ENCODE results near the gene PHC3. TPM values are rescaled to one million over a fixed set of nuclear protein-coding genes. Genes with fewer than 3 reads are reported as not detected.

PHC3 gene
- total and polyA plus RNA-seq, 10 donors: 4.9 to 130 (median 92.8) TPM

DNA sequence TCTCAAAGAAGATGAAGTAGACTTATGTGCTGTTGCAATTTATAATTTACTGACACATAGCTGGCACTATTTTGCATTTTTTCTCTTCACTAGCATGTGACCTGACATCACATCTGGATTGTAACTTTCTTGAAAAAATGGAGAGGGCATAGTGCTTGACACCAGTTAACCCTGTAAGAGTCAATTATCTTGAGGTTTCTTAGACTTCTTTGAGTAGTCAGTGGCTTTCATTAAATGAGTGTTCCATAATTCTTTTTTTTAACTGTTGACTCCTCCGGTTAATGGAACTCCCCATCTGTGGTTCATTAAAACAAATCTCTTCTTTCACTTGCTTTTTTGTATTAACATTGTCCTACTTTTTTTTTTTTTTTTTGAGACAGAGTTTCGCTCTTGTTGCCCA lies 23.8 kb upstream of the PHC3 start:
- H3K4me3 ChIP-seq: no peak overlapping the region
- no peak for DNase-seq
- intact Hi-C loops (cut with DNase I; ENCODE audit: low total_unique reads): no loop called here
- 52 to 76% (median 74%) methylated on average over 2 of the region's 2 CpGs for WGBS, 5 donors
- H3K27ac ChIP-seq: no peak overlapping the region
- H3K9me3 ChIP-seq: no peaks in the 10 kb centered on the region
- H3K4me1 ChIP-seq: peaks cover 0 to 15% (median 0%) of the 10 kb centered on the region in 6 donors
- H3K27me3 ChIP-seq (replicated peaks in 1 of 7): peaks cover 0 to 3% (median 0%) of the 10 kb centered on the region in 7 donors
- H3K36me3 ChIP-seq: no peaks in the 10 kb centered on the region
- TF ChIP-seq POLR2AphosphoS5 (IDR thresholded peaks at IDR 0.05): peak in 1 of 3 donors; percentile 14
- TF ChIP-seq, protein P1, sequence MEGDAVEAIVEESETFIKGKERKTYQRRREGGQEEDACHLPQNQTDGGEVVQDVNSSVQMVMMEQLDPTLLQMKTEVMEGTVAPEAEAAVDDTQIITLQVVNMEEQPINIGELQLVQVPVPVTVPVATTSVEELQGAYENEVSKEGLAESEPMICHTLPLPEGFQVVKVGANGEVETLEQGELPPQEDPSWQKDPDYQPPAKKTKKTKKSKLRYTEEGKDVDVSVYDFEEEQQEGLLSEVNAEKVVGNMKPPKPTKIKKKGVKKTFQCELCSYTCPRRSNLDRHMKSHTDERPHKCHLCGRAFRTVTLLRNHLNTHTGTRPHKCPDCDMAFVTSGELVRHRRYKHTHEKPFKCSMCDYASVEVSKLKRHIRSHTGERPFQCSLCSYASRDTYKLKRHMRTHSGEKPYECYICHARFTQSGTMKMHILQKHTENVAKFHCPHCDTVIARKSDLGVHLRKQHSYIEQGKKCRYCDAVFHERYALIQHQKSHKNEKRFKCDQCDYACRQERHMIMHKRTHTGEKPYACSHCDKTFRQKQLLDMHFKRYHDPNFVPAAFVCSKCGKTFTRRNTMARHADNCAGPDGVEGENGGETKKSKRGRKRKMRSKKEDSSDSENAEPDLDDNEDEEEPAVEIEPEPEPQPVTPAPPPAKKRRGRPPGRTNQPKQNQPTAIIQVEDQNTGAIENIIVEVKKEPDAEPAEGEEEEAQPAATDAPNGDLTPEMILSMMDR (IDR thresholded peaks at IDR 0.05 in 8 of 11, conservative IDR thresholded peaks at IDR 0.05 in 3 of 11): no peak
- TF ChIP-seq POLR2A (IDR thresholded peaks at IDR 0.05): no peak

DNA sequence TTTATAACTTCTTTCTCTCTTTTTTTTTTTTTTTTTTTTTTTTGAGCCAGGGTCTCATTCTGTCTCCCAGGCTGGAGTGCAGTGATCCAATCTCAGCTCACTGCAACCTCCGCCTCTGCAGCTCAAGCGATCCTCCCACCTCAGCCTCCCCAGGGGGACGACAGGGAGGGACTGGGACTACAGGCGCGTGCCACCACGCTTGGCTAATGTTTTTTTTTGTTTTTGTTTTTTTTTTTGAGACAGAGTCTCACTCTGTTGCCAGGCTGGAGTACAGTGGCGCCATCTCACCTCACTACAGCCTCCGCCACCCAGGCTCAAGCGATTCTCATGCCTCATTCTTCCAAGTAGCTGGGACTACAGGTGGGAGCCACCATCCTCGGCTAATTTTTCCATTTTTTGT lies 23.0 kb upstream of the PHC3 start:
- no peaks in the 10 kb centered on the region for H3K36me3 ChIP-seq
- TF ChIP-seq, protein P1 (IDR thresholded peaks at IDR 0.05 in 8 of 11, conservative IDR thresholded peaks at IDR 0.05 in 3 of 11): no peak
- no peak for TF ChIP-seq POLR2A (IDR thresholded peaks at IDR 0.05)
- no peak for TF ChIP-seq POLR2AphosphoS5 (IDR thresholded peaks at IDR 0.05)
- no peak for DNase-seq
- intact Hi-C loops (cut with DNase I; ENCODE audit: low total_unique reads): no loop called here
- peaks cover 0 to 3% (median 0%) of the 10 kb centered on the region in 7 donors for H3K27me3 ChIP-seq (replicated peaks in 1 of 7)
- H3K4me1 ChIP-seq: peaks cover 0 to 15% (median 0%) of the 10 kb centered on the region in 6 donors
- H3K9me3 ChIP-seq: no peaks in the 10 kb centered on the region
- 91 to 96% (median 91%) methylated on average over 10 of the region's 10 CpGs for WGBS, 5 donors
- H3K4me3 ChIP-seq: no peak overlapping the region
- no peak overlapping the region for H3K27ac ChIP-seq

DNA sequence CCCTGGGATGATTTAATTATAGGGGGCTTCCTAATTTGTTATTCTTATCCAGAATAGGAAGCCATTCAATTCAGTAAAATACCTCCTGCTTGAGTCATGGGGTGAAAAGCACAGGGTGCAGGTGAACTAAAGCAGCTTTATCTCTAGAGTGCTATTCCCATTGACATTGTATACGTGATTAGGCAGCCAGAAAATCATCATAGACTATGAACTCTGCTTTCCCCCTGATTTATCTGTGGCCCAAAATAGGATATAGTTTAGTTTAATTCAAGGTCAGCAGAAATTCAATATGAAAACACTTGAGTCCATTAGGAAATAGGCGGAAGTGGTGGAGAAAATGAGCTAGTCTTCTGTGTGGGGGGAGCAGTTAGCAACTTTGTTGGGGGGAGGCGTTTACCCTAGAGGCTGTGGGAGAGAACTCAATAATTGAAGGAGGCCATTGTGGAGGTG lies 22.5 kb upstream of the PHC3 start:
- H3K36me3 ChIP-seq: no peaks in the 10 kb centered on the region
- WGBS, 5 donors: 52 to 71% (median 62%) methylated on average over 3 of the region's 3 CpGs
- DNase-seq: no peak
- TF ChIP-seq POLR2AphosphoS5 (IDR thresholded peaks at IDR 0.05) (no peak), POLR2A (IDR thresholded peaks at IDR 0.05) (no peak)
- TF ChIP-seq, protein P1 (IDR thresholded peaks at IDR 0.05 in 8 of 11, conservative IDR thresholded peaks at IDR 0.05 in 3 of 11): no peak
- H3K27me3 ChIP-seq (replicated peaks in 1 of 7): peaks cover 0 to 3% (median 0%) of the 10 kb centered on the region in 7 donors
- no peak overlapping the region for H3K27ac ChIP-seq
- intact Hi-C loops (cut with DNase I; ENCODE audit: low total_unique reads): no loop called here
- H3K4me3 ChIP-seq: no peak overlapping the region
- H3K9me3 ChIP-seq: no peaks in the 10 kb centered on the region
- peaks cover 0 to 15% (median 0%) of the 10 kb centered on the region in 6 donors for H3K4me1 ChIP-seq

DNA sequence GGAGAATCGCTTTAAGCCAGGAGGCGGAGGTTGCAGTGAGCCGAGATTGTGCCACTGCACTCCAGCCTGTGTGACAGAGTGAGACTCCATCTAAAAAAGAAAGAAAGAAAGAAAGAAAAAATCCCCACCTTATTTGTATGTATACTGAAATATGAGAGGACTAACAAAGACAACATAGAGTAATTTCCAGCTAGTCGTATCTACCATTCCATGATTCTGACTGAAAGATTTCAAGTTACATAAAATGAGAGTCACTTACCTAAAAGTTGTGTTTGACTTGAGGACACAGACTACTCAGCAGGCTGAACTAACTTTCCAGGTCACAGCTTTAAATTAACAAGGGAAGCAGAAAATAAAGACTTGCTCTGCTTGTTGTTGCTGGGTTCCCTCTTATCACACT lies 21.9 kb upstream of the PHC3 start:
- Histone ChIP-seq H3K27me3 (replicated peaks in 1 of 7) (peaks cover 0 to 3% (median 0%) of the 10 kb centered on the region in 7 donors), H3K27ac (no peak overlapping the region), H3K36me3 (no peaks in the 10 kb centered on the region), H3K9me3 (no peaks in the 10 kb centered on the region), H3K4me3 (no peak overlapping the region), H3K4me1 (peaks cover 0 to 15% (median 0%) of the 10 kb centered on the region in 6 donors)
- DNase-seq: no peak
- intact Hi-C loops (cut with DNase I; ENCODE audit: low total_unique reads): no loop called here
- 58 to 96% (median 76%) methylated on average over 4 of the region's 4 CpGs for WGBS, 5 donors
- TF ChIP-seq POLR2A (IDR thresholded peaks at IDR 0.05) (no peak), POLR2AphosphoS5 (IDR thresholded peaks at IDR 0.05) (no peak)
- TF ChIP-seq, protein P1 (IDR thresholded peaks at IDR 0.05 in 8 of 11, conservative IDR thresholded peaks at IDR 0.05 in 3 of 11): no peak

Measured in spleen (tissue), 11 donors.